Subcutaneous adipose tissue (tissue), 4 donors: ENCODE data around the gene LRCOL1. TPM values are rescaled to one million over a fixed set of nuclear protein-coding genes. Genes with fewer than 3 reads are reported as not detected.

Source experiments
- total RNA-seq, 4 donors: library from RNA; depleted of rRNA; stranded (reverse); fragments of >200 nt; gene quantifications; one replicate each; pipeline ENCODE4 v1.1.0, GENCODE V29; 2016
- TF ChIP-seq, protein P1 (sequence below): fragments of 450-650 bp; IDR thresholded peaks from one replicate; pipeline ENCODE4 v1.5.1; 2016; ENCODE audit warnings: low read depth, mild to moderate bottlenecking, control low read depth, antibody characterized with exemption, moderate library complexity

LRCOL1 gene
- total RNA-seq, 4 donors from 2014 or later = 2.1 TPM; not detected in 3

GRCh38 chr12:132572106-132572505 is 38.3 kb downstream of the LRCOL1 start:
- TF ChIP-seq, protein P1, sequence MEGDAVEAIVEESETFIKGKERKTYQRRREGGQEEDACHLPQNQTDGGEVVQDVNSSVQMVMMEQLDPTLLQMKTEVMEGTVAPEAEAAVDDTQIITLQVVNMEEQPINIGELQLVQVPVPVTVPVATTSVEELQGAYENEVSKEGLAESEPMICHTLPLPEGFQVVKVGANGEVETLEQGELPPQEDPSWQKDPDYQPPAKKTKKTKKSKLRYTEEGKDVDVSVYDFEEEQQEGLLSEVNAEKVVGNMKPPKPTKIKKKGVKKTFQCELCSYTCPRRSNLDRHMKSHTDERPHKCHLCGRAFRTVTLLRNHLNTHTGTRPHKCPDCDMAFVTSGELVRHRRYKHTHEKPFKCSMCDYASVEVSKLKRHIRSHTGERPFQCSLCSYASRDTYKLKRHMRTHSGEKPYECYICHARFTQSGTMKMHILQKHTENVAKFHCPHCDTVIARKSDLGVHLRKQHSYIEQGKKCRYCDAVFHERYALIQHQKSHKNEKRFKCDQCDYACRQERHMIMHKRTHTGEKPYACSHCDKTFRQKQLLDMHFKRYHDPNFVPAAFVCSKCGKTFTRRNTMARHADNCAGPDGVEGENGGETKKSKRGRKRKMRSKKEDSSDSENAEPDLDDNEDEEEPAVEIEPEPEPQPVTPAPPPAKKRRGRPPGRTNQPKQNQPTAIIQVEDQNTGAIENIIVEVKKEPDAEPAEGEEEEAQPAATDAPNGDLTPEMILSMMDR = no peak

DNA sequence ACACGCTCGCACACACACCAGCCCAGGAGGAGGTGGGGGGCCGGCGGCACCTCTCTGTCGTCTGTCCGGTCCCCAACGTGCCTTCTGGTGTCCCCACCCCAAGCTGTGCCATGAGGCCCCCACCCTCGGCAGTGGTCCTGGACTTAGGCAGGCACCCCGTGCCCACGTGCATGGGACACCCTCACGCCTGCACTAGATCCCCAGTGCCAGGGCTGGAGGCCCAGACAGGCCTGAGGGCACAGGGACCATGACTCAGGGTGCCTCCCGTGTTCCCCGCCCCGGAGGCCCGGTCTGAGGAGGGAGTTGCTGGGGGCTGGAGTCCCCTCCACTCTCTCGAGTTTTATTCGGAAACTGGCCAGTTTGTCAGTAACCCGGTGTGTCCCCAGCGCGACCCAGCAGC is 38.8 kb downstream of the LRCOL1 start:
- TF ChIP-seq, protein P1 = no peak

DNA sequence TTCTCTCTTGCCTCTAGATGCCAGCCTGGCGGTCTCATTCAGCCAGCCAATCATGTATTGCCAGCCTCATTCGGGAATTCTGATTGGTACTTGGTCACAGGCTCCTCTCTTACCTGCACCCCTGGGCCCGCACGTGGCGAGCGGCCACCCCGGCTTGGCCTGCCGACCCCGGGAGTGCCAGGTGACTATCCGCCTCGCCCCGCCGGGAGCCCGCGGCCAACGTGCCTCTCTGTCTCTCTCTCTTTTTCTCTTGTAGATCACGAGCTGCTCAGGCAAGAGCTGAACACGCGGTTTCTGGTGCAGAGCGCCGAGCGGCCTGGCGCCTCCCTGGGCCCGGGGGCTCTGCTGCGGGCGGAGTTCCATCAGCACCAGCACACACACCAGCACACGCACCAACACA is 39.3 kb downstream of the LRCOL1 start:
- TF ChIP-seq, protein P1 = no peak

DNA sequence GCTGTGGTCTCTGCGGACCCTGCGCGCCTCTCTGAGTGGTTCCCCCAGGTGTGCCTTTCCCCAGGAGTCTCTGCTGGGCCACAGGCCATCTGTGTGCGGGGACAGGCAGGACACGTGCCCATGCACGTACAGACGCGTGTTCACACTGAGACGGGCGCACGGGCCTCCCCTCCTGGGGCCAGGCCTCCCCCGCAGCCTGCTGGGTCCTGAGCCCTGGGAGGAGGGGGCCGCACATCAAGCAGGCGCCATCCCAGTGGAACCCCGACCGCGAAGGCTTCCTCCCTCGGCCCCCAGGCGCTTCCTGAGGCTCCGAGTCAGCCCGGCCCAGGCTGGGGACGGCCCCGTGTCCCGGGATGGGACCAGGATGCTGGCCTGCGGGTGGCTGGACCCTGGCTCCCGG is 39.7 kb downstream of the LRCOL1 start:
- TF ChIP-seq, protein P1 = no peak

DNA sequence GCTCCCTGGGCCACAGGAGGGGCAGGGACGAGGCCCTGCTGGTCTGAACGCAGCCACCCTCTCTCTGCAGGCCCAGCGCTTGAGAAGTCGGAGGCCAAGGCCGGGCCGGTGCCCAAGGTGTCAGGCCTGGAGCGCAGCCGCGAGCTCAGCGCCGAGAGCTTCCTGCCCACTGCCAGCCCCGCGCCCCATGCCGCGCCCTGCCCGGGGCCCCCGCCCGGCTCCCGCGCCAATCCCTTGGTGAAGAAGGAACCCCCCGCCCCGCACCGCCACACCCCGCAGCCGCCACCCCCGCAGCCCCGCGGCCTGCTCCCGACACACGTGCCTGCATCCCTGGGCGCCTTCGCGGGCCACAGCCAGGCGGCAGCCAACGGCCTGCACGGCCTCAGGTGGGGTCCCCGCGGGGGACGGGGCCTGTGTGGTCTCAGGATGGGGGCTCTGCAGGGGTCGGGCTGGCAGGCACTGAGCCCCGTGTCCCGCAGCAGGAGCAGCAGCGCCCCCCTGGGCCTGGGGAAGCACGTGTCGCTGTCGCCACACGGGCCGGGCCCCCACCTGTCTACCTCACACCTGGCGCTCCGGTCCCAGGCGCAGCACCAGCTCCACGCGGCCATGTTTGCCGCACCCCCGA is 40.4 kb downstream of the LRCOL1 start:
- TF ChIP-seq, protein P1 = no peak

GRCh38 chr12:132568826-132569480 is 41.4 kb downstream of the LRCOL1 start:
- TF ChIP-seq, protein P1 = no peak

- TF ChIP-seq, protein P1 = no peak
These were observed 42.1 kb downstream of the LRCOL1 start for GRCh38 chr12:132568301-132568700.
